HepG2 (cell line): ENCODE measurements around the gene PSMD2. TPM values are rescaled to one million over a fixed set of nuclear protein-coding genes. Genes with fewer than 3 reads are reported as not detected.

Experiments used
- ATAC-seq: fragments of 200-7000 bp; cut with Tn5 transposase; 3 replicates; pipeline ENCODE4 v1.9.1; 2020; ENCODE audit warnings: mild to moderate bottlenecking, moderate library complexity
- BruUV-seq: library from RNA; stranded (reverse); fragments of 400-500 nt; replicated peaks from 2 replicates; lab custom pipeline; 2021; lab: Mats Ljungman, UMichigan
- CTCF ChIA-PET: fragments of 300-600 bp; formaldehyde crosslinking; extraction: SDS; loops from one replicate; lab custom pipeline; 2021; ENCODE audit warnings: low total read pairs, inconsistent platforms, low intra/inter-chr PET ratio; lab: Yijun Ruan, JAX
- POLR2A ChIA-PET: fragments of 350-600 bp; sonication (Branson Sonifier 250); formaldehyde crosslinking; loops from one replicate; lab custom pipeline; 2020; ENCODE audit warnings: antibody characterized with exemption, inconsistent platforms; lab: Yijun Ruan, JAX
- DNase-seq: peaks from one replicate; pipeline ENCODE4 v3.0.0-alpha.2; 2015; ENCODE audit warnings: low spot score
- FAIRE-seq: peaks from 3 replicates; lab custom pipeline; 2011; peaks lifted over from hg19 to GRCh38; lab: Jason Lieb, UNC
- H2AFZ ChIP-seq: one replicate; pipeline ENCODE4 v1.6.1; 2011; ENCODE audit warnings: low read length, inconsistent platforms
- H3K27ac ChIP-seq: fragments of 300-600 bp; 3 replicates; pipeline ENCODE4 v1.8.0; 2011; ENCODE audit warnings: mixed run types, mild to moderate bottlenecking, mixed read lengths, low read length, inconsistent platforms; ENCODE audit not compliant: insufficient read depth; ENCODE audit errors: extremely low read length
- H3K27me3 ChIP-seq, 2 experiments: fragments of 200-600 bp in 1 of 2; 2 replicates in 1 of 2; 3 replicates in 1 of 2; pipeline versions ENCODE4 v1.6.0 to v1.8.0; 2011; ENCODE audit warnings: low read length in 2 of 2, mild to moderate bottlenecking in 2 of 2, moderate library complexity in 2 of 2, inconsistent platforms in 1 of 2; ENCODE audit not compliant: insufficient read depth in 2 of 2, control insufficient read depth in 1 of 2
- H3K36me3 ChIP-seq, 2 experiments: fragments of 200-600 bp in 1 of 2; replicated peaks in 1 of 2; 2 replicates in 1 of 2; 3 replicates in 1 of 2; pipeline versions ENCODE4 v1.5.1 to v1.8.0; 2011; ENCODE audit warnings: low read length in 2 of 2, inconsistent platforms in 1 of 2; ENCODE audit not compliant: insufficient read depth in 2 of 2, control insufficient read depth in 1 of 2
- H3K4me1 ChIP-seq: 2 replicates; pipeline ENCODE4 v1.5.1; 2012; ENCODE audit warnings: low read length, inconsistent platforms; ENCODE audit not compliant: insufficient read depth
- H3K4me2 ChIP-seq: 2 replicates; pipeline ENCODE4 v1.6.0; 2011; ENCODE audit warnings: low read depth, low read length, inconsistent platforms
- H3K4me3 ChIP-seq, 3 experiments: fragments of 200-600 bp in 1 of 3; sonication (generic), shearing (Covaris generic) in 1 of 3; replicated peaks in 1 of 3; 2 replicates each; pipeline ENCODE4 v1.5.1; 2011 to 2016; ENCODE audit warnings: low read length in 3 of 3, inconsistent platforms in 2 of 3, low read depth in 2 of 3, mild to moderate bottlenecking in 2 of 3, control low read depth in 1 of 3, mixed read lengths in 1 of 3; ENCODE audit not compliant: insufficient read depth in 1 of 3
- H3K79me2 ChIP-seq: one replicate; pipeline ENCODE4 v1.6.1; 2011; ENCODE audit warnings: low read length, inconsistent platforms; ENCODE audit not compliant: insufficient read depth
- H3K9ac ChIP-seq: 2 replicates; pipeline ENCODE4 v1.6.0; 2011; ENCODE audit warnings: mild to moderate bottlenecking, low read depth, low read length, inconsistent platforms; ENCODE audit not compliant: insufficient read depth
- H3K9me3 ChIP-seq: 2 replicates; pipeline ENCODE4 v1.5.1; 2012; ENCODE audit warnings: mild to moderate bottlenecking, low read length
- H4K20me1 ChIP-seq: 2 replicates; pipeline ENCODE4 v1.6.0; 2011; ENCODE audit warnings: inconsistent platforms, mild to moderate bottlenecking, low read length, moderate library complexity; ENCODE audit not compliant: insufficient read depth
- AGO2 ChIP-seq: fragments of 200-400 bp; formaldehyde crosslinking; optimal IDR thresholded peaks from 2 replicates; pipeline ENCODE3; 2017; ENCODE audit warnings: mild to moderate bottlenecking, low read depth, low read length, moderate library complexity
- JUND ChIP-seq: sonication (generic); formaldehyde crosslinking; IDR thresholded peaks from 2 replicates; pipeline ENCODE4 v1.8.0; 2022; ENCODE audit warnings: mild to moderate bottlenecking, missing genetic modification reagents
- MAFF ChIP-seq: IDR thresholded peaks from 2 replicates; pipeline ENCODE4 v1.6.1; 2011; ENCODE audit warnings: low read depth, low read length, improper control_type of control experiment
- MAFK ChIP-seq, 2 experiments: IDR thresholded peaks in 1 of 2; conservative IDR thresholded peaks in 1 of 2; 2 replicates each; pipeline ENCODE4 v1.6.1; 2011; ENCODE audit warnings: improper control_type of control experiment in 2 of 2, low read length in 2 of 2
- MYC ChIP-seq: sonication (generic); formaldehyde crosslinking; IDR thresholded peaks from 2 replicates; pipeline ENCODE4 v1.9.0; 2021; ENCODE audit warnings: missing genetic modification reagents, borderline replicate concordance
- POLR2A ChIP-seq, 2 experiments: IDR thresholded peaks; 2 replicates each; pipeline ENCODE4 v1.6.1; 2011; ENCODE audit warnings: low read depth in 2 of 2, low read length in 2 of 2, mild to moderate bottlenecking in 1 of 2, moderate library complexity in 1 of 2; ENCODE audit not compliant: insufficient read depth in 1 of 2
- SMC3 ChIP-seq: IDR thresholded peaks from 2 replicates; pipeline ENCODE4 v1.6.1; 2011; ENCODE audit warnings: low read length, improper control_type of control experiment
- THAP8 ChIP-seq: sonication (generic); formaldehyde crosslinking; IDR thresholded peaks from 2 replicates; pipeline ENCODE4 v1.5.1; 2020; ENCODE audit warnings: missing genetic modification reagents, mild to moderate bottlenecking, borderline replicate concordance
- YY1 ChIP-seq: IDR thresholded peaks from 2 replicates; pipeline ENCODE4 v1.6.1; 2011; ENCODE audit warnings: low read length, low read depth, moderate library complexity, mild to moderate bottlenecking; ENCODE audit not compliant: insufficient read depth, insufficient replicate concordance
- ZNF12 ChIP-seq: sonication (generic); formaldehyde crosslinking; IDR thresholded peaks from 2 replicates; pipeline ENCODE4 v1.5.0; 2020; ENCODE audit warnings: missing genetic modification reagents
- ZNF235 ChIP-seq: sonication (generic); formaldehyde crosslinking; IDR thresholded peaks from 2 replicates; pipeline ENCODE4 v1.8.1; 2023; ENCODE audit warnings: mild to moderate bottlenecking, missing genetic modification reagents, borderline replicate concordance
- ZNF382 ChIP-seq: sonication (generic); formaldehyde crosslinking; IDR thresholded peaks from 2 replicates; pipeline ENCODE4 v1.5.0; 2020; ENCODE audit warnings: missing genetic modification reagents, mild to moderate bottlenecking, borderline replicate concordance
- ZNF652 ChIP-seq: IDR thresholded peaks from 2 replicates; pipeline ENCODE4 v1.6.1; 2016; ENCODE audit warnings: low read depth, borderline replicate concordance
- ZNF749 ChIP-seq: sonication (generic); formaldehyde crosslinking; IDR thresholded peaks from 2 replicates; pipeline ENCODE4 v1.8.0; 2022; ENCODE audit warnings: mild to moderate bottlenecking, missing genetic modification reagents, moderate library complexity, borderline replicate concordance
- ZNF784 ChIP-seq: sonication (generic); formaldehyde crosslinking; IDR thresholded peaks from 2 replicates; pipeline ENCODE4 v1.5.1; 2020; ENCODE audit warnings: missing genetic modification reagents, mild to moderate bottlenecking, borderline replicate concordance
- ZSCAN12 ChIP-seq: sonication (generic); formaldehyde crosslinking; IDR thresholded peaks from 2 replicates; pipeline ENCODE4 v1.9.0; 2021; ENCODE audit warnings: mild to moderate bottlenecking, missing genetic modification reagents
- WGBS: methylation state at CpG from one replicate; pipeline ENCODE4 v1.1.6; 2017; ENCODE audit warnings: low lambda C conversion rate; 5-methylcytosine and 5-hydroxymethylcytosine counted together
- in situ Hi-C: cut with HindIII; loops from 2 replicates; pipeline ENCODE4 v1.10.0; 2017; ENCODE audit warnings: low pct_unique_long_range_greater_than_20kb; ENCODE audit not compliant: extremely low pct_ligation_motif_present
- intact Hi-C: fragments of 100-400 bp; cut with micrococcal nuclease; formaldehyde crosslinking; loops from one replicate; pipeline ENCODE4 v1.10.0; 2022; ENCODE audit not compliant: unreplicated experiment
- polyA plus RNA-seq, 8 experiments: library from polyadenylated mRNA; depleted of rRNA in 3 of 8; stranded (reverse) in 7 of 8; unstranded in 1 of 8; fragments of >200 nt; fragmentation: Illumina TruSeq in 4 of 8; extraction: Trizol in 4 of 8; gene quantifications; 2 replicates each; pipeline versions ENCODE4 v1.2.1 to v1.2.3, GENCODE V29; 2011 to 2016; ENCODE audit warnings: low read depth in 4 of 8, missing spikeins in 1 of 8, mixed read lengths in 1 of 8; ENCODE audit not compliant: insufficient read depth in 1 of 8
- total RNA-seq, 5 experiments: library from RNA; depleted of rRNA; stranded (reverse); fragments of >200 nt; fragmentation: Illumina TruSeq; extraction: Trizol; gene quantifications; 2 replicates each; pipeline ENCODE4 v1.2.3, GENCODE V29; 2016; ENCODE audit warnings: low read depth in 1 of 5

The PSMD2 gene
- total and polyA plus RNA-seq, 2 of the 13 experiments (the other 11 are each of a cell fraction or from before 2014, with no cell fraction given), result 125 to 200 TPM

- H3K27ac ChIP-seq, result no peak overlapping the region
- DNase-seq, result no peak
- no peak for FAIRE-seq
- H2AFZ ChIP-seq, result no peak overlapping the region
- H3K4me2 ChIP-seq, result no peak overlapping the region
- TF ChIP-seq ZNF235 (CRISPR knock-in tag) (0 out of 2 replicates have a peak, but pooled peaks have one; percentile 31), ZNF12 (no peak), ZNF382 (no peak), AGO2 (peak; percentile 77)
- 98% methylated on average over 17 of the region's 20 CpGs for WGBS
- ChIA-PET CTCF (interaction anchor here (1.4 kb wide), 1 partner anchor 167 kb away, joined by 6 read pairs; no protein-coding TSS in a partner anchor), POLR2A (interaction anchor here (2.2 kb wide), 1 partner anchor 11 kb away, joined by 5 read pairs; no protein-coding TSS in a partner anchor)
- intact Hi-C loops, result no loop called here
- peaks cover 5 to 21% of the 10 kb centered on the region in 2 experiments; a peak in 4 of 5 replicates for H3K36me3 ChIP-seq
- in situ Hi-C loops, result no loop called here
- ATAC-seq, result no peak
- peaks cover 17% of the 10 kb centered on the region for H3K4me1 ChIP-seq
- BruUV-seq, result no TSS peak
- H3K4me3 ChIP-seq, result no peak overlapping the region
- H3K79me2 ChIP-seq, result no peaks in the 10 kb centered on the region
- H3K9ac ChIP-seq, result no peak overlapping the region
- H4K20me1 ChIP-seq, result no peaks in the 10 kb centered on the region
- no peaks in the 10 kb centered on the region for H3K27me3 ChIP-seq
- no peaks in the 10 kb centered on the region for H3K9me3 ChIP-seq
These were observed 47.6 kb downstream of the PSMD2 start for GRCh38 chr3:184346480-184347190.

GRCh38 chr3:184347321-184348056 is 48.4 kb downstream of the PSMD2 start:
- no peak overlapping the region for H2AFZ ChIP-seq
- H4K20me1 ChIP-seq, result no peaks in the 10 kb centered on the region
- ChIA-PET POLR2A (no interaction called here), CTCF (no interaction called here)
- no peak overlapping the region for H3K27ac ChIP-seq
- H3K4me2 ChIP-seq, result no peak overlapping the region
- H3K9me3 ChIP-seq, result no peaks in the 10 kb centered on the region
- intact Hi-C loops, result no loop called here
- peaks cover 25% of the 10 kb centered on the region for H3K4me1 ChIP-seq
- no peak overlapping the region for H3K9ac ChIP-seq
- no peaks in the 10 kb centered on the region for H3K27me3 ChIP-seq
- ATAC-seq (no peak), DNase-seq (no peak), FAIRE-seq (no peak)
- H3K79me2 ChIP-seq, result no peaks in the 10 kb centered on the region
- in situ Hi-C loops, result no loop called here
- BruUV-seq, result no TSS peak
- WGBS, result 85% methylated on average over 12 of the region's 12 CpGs
- H3K4me3 ChIP-seq, result no peak overlapping the region
- H3K36me3 ChIP-seq, result peaks cover 4 to 16% of the 10 kb centered on the region in 2 experiments; a peak in 3 of 5 replicates
- TF ChIP-seq SMC3 (no peak), MAFF (0 out of 2 replicates have a peak, but pooled peaks have one; percentile 42), THAP8 (CRISPR knock-in tag) (no peak), ZNF784 (CRISPR knock-in tag) (no peak), JUND (CRISPR knock-in tag) (no peak), ZNF652 (CRISPR knock-in tag) (no peak), MAFK (conservative IDR thresholded peaks at IDR 0.05 in 1 of 2, IDR thresholded peaks at IDR 0.05 in 1 of 2; ENCODE audit: low read length in 2 of 2) (peak; percentile 43 to 78), YY1 (no peak), MYC (CRISPR knock-in tag) (no peak), ZSCAN12 (CRISPR knock-in tag) (no peak), ZNF749 (CRISPR knock-in tag) (no peak), POLR2A (IDR thresholded peaks at IDR 0.05; ENCODE audit: insufficient read depth in 1 of 2, low read depth in 2 of 2, low read length in 2 of 2) (0 out of 4 replicates have a peak, but pooled peaks of 1 of the 2 experiments have one; percentile 11)
